DMS153 (cell line): ENCODE measurements around the gene STAT5B.
"Not testable (repeated sequence)": the region's sequence is repeated elsewhere in the genome, so short reads cannot be mapped to it uniquely, and the experiment has no call there.

ENCODE experiments used
- DNase-seq: peaks from one replicate; lab custom pipeline; 2025; lab: John Stamatoyannopoulos, UW

Gene STAT5B

GRCh38 chr17:42305543-42306384 lies 29.6 kb upstream of the STAT5B start:
- no peak for DNase-seq

DNA sequence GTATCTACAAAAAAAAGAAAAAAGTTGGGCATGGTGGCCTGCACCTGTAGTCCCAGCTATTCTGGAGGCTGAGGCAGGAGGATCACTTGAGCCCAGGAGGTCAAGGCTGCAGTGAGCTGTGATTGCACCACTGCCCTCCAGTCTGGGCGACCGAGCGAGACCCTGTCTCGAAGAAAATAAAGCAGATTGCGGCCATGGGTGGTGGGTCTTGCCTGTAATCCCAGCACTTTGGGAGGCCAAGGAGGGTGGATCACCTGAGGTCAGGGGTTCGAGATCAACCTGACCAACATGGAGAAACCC lies 28.8 kb upstream of the STAT5B start:
- not testable (repeated sequence) for DNase-seq

DNA sequence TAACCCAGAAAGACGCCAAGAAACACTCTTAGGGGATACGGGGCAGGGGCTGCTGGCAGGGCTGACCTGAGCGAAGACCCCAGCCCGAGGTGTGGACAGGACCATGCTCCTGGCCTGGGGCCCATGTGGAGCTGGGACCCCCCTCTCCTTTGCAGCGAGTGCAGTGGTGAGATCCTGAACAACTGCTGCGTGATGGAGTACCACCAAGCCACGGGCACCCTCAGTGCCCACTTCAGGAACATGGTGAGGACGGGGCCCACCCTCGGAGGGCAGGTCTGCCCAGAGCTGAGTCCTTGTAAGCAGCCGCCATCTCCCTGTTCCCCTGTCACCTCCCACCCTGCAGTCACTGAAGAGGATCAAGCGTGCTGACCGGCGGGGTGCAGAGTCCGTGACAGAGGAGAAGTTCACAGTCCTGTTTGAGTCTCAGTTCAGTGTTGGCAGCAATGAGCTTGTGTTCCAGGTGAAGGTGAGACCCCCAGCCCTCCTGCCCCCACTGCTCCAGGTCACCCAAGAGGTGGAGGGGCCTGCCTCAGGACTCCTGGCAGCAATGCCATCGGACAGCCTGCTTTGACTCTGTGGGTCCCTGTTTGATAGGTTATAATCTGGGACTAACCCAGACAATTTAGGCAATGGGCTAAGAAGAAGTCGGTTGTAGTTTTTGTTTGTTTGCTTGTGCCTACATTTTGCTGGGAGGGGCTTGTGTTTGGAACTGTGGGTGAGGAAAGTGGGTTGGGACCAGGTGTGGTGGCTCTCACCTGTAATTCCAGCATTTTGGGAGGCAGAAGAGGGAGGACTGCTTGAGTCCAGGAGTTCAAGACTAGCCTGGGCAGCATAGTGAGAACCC lies 28.2 kb upstream of the STAT5B start:
- no peak for DNase-seq

- DNase-seq, result no peak
These were observed 27.5 kb upstream of the STAT5B start for GRCh38 chr17:42303694-42304093.

DNA sequence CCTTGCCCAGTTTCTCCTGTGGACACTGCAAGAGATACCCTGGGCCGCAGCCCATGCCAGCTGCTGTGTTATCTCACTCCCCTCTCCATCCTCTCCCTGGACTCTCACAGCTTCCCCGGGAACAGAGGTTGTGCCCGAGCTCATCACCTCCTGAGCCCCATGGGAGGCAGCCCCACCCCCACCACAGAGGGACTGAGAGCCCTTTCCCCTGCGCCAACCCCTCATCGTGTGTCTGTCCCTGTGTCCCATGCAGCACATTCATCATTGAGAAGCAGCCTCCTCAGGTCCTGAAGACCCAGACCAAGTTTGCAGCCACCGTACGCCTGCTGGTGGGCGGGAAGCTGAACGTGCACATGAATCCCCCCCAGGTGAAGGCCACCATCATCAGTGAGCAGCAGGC lies 24.8 kb upstream of the STAT5B start:
- DNase-seq, result no peak

DNA sequence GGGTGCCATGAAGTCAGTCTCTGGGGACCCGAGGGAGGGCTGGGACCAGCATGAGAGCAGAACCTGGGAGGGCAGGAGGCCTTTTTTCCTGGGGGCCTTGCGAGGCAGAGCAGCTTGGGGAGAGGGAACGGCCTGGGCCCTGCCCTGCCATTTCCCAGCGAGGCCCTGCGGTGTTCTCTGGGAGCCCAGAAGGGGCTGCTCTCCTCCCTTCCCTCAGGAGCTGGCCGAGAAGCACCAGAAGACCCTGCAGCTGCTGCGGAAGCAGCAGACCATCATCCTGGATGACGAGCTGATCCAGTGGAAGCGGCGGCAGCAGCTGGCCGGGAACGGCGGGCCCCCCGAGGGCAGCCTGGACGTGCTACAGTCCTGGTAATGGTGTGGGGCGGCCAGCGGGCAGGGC lies 23.7 kb upstream of the STAT5B start:
- not testable (repeated sequence) for DNase-seq

GRCh38 chr17:42299361-42299760 lies 23.2 kb upstream of the STAT5B start:
- DNase-seq, result not testable (repeated sequence)

GRCh38 chr17:42297775-42298174 lies 21.6 kb upstream of the STAT5B start:
- not testable (repeated sequence) for DNase-seq

DNA sequence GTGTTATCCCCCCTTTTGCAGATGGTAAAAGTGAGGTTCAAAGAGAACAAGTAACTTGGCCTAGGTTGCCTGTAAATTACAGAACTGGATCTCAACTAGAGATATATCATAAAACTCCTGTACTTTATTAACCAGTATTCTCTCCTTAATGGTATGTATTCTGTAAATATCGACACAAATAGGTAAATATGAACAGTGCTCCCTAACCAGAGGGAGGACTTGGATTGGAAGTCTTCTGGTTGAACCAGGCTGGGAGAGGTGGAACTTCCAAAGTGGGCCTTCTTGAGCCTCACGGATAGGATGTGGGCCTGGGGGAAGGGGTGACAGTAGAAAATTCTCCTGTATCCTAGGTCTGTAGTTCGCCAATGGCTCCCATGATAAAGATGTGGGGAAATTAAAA lies 19.8 kb upstream of the STAT5B start:
- no peak for DNase-seq

GRCh38 chr17:42294469-42295398 lies 18.5 kb upstream of the STAT5B start:
- no peak for DNase-seq

DNA sequence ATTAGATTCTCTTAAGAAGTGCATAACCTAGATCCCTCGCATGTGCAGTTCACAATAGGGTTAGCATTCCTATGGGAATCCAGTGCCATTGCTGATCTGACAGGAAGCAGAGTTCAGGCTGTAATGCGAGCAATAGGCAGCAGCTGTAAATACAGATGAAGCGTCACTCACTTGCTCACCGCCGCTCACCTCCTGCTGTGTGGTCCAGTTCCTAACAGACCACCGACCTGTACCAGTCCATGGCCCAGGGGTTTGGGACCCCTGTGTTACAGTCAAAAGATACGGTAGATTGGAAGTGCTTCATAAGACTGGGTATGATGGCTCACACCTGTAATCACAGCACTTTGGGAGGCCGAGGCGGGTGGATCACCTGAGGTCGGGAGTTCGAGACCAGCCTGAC lies 14.9 kb upstream of the STAT5B start:
- no peak for DNase-seq

- no peak for DNase-seq
These were observed 14.4 kb upstream of the STAT5B start for GRCh38 chr17:42290577-42290976.

- no peak for DNase-seq
These were observed 13.5 kb upstream of the STAT5B start for GRCh38 chr17:42289611-42290181.

DNA sequence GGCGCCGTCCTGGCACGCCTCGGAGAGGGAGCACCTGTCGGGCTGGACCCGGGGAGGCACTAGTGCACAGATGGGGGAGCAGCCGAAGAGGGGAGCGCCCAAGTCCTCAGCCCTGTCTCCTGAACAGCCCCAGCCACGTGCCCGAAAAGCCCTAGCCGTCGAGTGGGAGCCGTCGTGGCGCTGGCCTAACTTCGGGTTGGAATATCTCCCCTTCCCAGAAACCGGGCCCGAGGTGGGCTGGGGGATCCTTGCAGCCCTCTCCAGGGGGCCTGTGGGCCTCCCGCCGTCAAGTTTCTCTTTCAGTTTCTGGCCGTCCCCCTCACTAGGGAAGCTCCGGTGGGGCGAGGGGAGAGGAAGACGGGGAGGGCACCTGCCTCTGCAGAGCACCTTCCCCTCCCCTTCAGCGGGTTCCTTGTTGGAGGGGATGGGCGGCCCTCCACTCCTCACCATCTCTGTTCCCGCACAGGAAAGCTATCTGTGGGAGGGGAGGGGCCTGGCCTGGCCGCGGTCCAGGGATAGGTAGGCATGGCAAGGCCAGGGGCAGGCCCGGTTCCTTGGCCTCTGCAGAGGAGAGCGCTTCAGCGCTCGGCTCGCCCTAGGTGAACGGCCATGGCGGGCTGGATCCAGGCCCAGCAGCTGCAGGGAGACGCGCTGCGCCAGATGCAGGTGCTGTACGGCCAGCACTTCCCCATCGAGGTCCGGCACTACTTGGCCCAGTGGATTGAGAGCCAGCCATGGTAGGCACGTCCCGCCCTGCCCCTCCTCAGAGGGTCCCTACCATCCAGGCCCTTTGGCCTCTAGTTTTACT lies 12.8 kb upstream of the STAT5B start:
- DNase-seq, result peak; percentile 28

- DNase-seq, result peak; percentile 47
These were observed 12.0 kb upstream of the STAT5B start, which contains the start of gene STAT5A for GRCh38 chr17:42287977-42288802. Gene STAT5A, plus strand, starts transcription at chr17:42288498. Its CDS starts 914 bp downstream, at chr17:42289412.

DNA sequence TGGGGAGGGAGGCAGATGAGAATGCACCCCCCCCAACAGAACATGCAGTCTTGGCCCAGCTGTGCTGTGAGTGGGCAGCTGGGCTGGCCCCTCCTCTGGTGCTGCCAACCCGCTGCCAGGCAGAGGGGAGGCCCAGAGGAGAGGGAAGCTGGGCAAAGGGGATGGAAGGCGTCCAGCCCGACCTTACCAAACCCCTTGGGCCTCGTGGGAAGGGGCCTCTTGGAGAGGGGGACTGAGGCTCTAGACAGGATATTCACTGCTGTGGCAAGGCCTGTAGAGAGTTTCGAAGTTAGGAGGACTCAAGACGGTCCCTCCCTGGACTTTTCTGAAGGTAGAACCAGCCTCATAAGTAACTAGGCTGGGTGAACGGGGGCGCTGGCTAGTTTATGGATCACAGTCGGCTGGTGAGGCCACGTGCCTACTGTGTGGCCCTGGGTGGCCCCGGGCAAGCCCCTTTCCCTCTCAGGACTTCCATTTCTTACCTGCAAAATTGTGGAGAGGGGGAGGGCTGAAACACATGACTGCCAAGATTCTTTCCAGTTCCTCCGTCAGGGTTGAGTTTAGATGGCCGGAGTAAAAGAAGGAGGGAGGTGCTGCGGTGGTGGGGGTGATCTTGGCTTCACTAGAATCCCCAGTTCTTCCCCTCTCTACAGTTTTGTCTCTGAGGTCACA lies 11.2 kb upstream of the STAT5B start:
- DNase-seq, result no peak

DNA sequence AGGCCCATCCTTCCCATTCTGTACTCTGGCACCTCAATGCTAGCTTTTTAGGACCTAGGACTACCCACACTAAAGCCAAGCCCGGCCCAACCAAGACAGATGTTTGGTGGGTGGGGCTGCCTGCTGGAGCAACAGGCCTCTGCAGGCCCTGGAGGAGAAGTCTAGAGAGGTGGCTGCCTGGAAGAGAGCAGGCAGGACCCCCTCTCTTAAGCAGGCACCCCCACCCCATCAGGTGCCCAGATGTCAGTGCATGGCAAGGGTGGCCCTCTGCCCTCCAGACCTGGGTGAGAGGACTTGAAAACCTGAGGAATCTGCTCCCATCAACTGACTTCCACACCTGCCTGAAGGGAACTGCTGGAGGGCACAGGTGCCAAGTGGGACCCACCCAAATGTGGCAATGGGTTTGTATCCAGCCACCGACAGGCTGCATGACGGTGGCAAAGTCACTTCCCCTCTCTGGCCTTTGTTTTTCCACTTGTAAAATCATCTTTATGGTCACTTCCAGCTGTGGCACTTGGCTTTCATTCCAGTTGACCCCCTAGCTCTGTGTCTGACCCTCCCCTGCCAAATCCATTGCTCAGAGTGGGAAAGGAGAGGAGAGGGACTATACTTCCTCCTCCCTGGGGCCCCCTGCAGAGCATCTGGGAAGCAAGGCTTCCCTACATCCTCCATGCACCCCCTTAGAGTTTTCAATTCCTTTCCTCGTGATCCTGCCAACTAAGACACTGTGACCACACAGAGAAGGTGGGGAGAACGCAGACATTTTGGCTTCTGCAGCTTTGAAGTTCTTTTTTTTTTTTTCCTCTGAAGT lies 10.4 kb upstream of the STAT5B start:
- DNase-seq, result no peak

- no peak for DNase-seq
These were observed 9.3 kb upstream of the STAT5B start for GRCh38 chr17:42285346-42286050.
